ENCODE measurements around the gene GVQW3. TPM values are rescaled to one million over a fixed set of nuclear protein-coding genes. Genes with fewer than 3 reads are reported as not detected.

GVQW3 gene
- total RNA-seq, 1 donor from 2014 or later, result 9.9 TPM

DNA sequence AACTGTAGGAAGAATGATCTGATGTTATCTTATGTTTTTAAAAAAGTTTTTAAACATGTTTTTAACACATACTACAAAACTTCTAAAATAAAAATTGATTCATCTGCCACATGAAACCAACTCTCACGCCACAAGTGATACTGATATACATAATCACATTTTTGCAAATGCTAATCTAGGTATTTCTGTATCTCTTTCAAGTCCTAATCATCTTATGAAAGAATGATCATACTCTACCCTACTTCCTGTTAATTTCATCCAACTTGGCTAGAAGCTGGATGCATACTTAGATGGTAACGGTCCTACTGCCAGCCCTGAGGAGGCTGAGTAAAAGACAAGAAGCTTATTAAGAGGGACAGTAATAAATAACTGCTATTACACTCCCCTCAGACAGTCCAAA lies 19.3 kb upstream of the GVQW3 start:
- H3K9me3 Mint-ChIP-seq, result no peaks in the 10 kb centered on the region
- no peak overlapping the region for H3K4me3 Mint-ChIP-seq
- no peak overlapping the region for H3K27ac Mint-ChIP-seq
- TF ChIP-seq, protein P1, sequence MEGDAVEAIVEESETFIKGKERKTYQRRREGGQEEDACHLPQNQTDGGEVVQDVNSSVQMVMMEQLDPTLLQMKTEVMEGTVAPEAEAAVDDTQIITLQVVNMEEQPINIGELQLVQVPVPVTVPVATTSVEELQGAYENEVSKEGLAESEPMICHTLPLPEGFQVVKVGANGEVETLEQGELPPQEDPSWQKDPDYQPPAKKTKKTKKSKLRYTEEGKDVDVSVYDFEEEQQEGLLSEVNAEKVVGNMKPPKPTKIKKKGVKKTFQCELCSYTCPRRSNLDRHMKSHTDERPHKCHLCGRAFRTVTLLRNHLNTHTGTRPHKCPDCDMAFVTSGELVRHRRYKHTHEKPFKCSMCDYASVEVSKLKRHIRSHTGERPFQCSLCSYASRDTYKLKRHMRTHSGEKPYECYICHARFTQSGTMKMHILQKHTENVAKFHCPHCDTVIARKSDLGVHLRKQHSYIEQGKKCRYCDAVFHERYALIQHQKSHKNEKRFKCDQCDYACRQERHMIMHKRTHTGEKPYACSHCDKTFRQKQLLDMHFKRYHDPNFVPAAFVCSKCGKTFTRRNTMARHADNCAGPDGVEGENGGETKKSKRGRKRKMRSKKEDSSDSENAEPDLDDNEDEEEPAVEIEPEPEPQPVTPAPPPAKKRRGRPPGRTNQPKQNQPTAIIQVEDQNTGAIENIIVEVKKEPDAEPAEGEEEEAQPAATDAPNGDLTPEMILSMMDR (conservative IDR thresholded peaks at IDR 0.05), result no peak
- no peaks in the 10 kb centered on the region for H3K27me3 Mint-ChIP-seq
- peaks cover 23% of the 10 kb centered on the region for H3K36me3 Mint-ChIP-seq
- DNase-seq (ENCODE audit: extremely low spot score, unreplicated experiment), result no peak
- H3K4me1 Mint-ChIP-seq (ENCODE audit: unreplicated experiment), result peaks cover 9% of the 10 kb centered on the region

GRCh38 chr11:76362716-76363115 lies 18.4 kb upstream of the GVQW3 start:
- TF ChIP-seq, protein P1 (conservative IDR thresholded peaks at IDR 0.05), result no peak
- Mint-ChIP-seq H3K27me3 (no peaks in the 10 kb centered on the region), H3K27ac (no peak overlapping the region), H3K4me3 (no peak overlapping the region), H3K4me1 (ENCODE audit: unreplicated experiment) (peaks cover 10% of the 10 kb centered on the region), H3K36me3 (peaks cover 23% of the 10 kb centered on the region), H3K9me3 (no peaks in the 10 kb centered on the region)
- no peak for DNase-seq (ENCODE audit: extremely low spot score, unreplicated experiment)

- H3K4me3 Mint-ChIP-seq, result no peak overlapping the region
- H3K9me3 Mint-ChIP-seq, result no peaks in the 10 kb centered on the region
- H3K27me3 Mint-ChIP-seq, result no peaks in the 10 kb centered on the region
- H3K4me1 Mint-ChIP-seq (ENCODE audit: unreplicated experiment), result peaks cover 21% of the 10 kb centered on the region
- H3K36me3 Mint-ChIP-seq, result peaks cover 13% of the 10 kb centered on the region
- TF ChIP-seq, protein P1 (conservative IDR thresholded peaks at IDR 0.05), result no peak
- H3K27ac Mint-ChIP-seq, result no peak overlapping the region
- DNase-seq (ENCODE audit: extremely low spot score, unreplicated experiment), result no peak
Observed at GRCh38 chr11:76365038-76365679, 16.0 kb upstream of the GVQW3 start.

DNA sequence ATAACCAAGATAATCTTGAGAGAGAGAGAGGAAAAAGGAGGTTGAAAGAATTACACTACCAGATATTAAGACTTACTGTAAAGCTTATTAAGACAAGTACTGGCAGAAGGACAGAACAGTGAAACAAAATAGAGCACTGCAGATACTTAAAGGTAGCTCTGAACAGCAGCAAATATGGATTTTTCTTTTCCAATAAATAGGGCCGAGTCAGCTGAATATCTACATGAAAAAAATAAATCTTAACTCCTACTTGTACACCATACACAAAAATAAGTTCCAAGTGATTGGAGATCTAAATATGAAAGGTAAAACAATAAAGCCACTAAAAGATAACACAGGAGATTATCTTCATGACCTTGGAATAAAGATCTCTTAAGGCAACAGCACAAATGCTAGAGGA lies 12.6 kb upstream of the GVQW3 start:
- DNase-seq (ENCODE audit: extremely low spot score, unreplicated experiment), result no peak
- peaks cover 29% of the 10 kb centered on the region for H3K4me1 Mint-ChIP-seq (ENCODE audit: unreplicated experiment)
- H3K27ac Mint-ChIP-seq, result no peak overlapping the region
- H3K9me3 Mint-ChIP-seq, result no peaks in the 10 kb centered on the region
- peaks cover 8% of the 10 kb centered on the region for H3K36me3 Mint-ChIP-seq
- TF ChIP-seq, protein P1 (conservative IDR thresholded peaks at IDR 0.05), result no peak
- no peaks in the 10 kb centered on the region for H3K27me3 Mint-ChIP-seq
- H3K4me3 Mint-ChIP-seq, result no peak overlapping the region

DNA sequence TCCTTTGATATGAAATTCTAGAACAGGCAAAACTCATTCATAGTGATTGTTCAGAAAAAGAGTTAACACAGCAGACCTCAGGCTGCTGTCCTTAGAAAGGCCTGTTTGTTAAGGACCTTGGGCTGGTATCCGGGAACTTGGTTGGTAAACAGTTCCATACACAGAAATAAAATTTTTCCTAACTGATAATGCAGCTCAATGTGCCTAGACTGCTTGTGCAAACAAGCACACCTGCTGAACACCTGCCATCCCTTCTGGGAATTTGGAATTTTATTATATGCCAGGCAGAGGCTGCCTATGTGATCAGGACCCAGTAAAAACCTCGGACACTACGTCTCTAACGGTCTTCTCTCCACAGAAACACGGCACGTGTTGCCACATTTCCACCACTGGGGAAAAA lies 11.7 kb upstream of the GVQW3 start:
- DNase-seq (ENCODE audit: extremely low spot score, unreplicated experiment), result no peak
- peaks cover 6% of the 10 kb centered on the region for H3K36me3 Mint-ChIP-seq
- no peaks in the 10 kb centered on the region for H3K9me3 Mint-ChIP-seq
- H3K27me3 Mint-ChIP-seq, result no peaks in the 10 kb centered on the region
- TF ChIP-seq, protein P1 (conservative IDR thresholded peaks at IDR 0.05), result no peak
- no peak overlapping the region for H3K4me3 Mint-ChIP-seq
- peaks cover 33% of the 10 kb centered on the region for H3K4me1 Mint-ChIP-seq (ENCODE audit: unreplicated experiment)
- no peak overlapping the region for H3K27ac Mint-ChIP-seq

All from type B pancreatic cell (in vitro differentiated cells).